SK-N-SH (cell line): ENCODE results near the gene LINS1. TPM values are rescaled to one million over a fixed set of nuclear protein-coding genes. Genes with fewer than 3 reads are reported as not detected.

Experiments
- CTCF ChIA-PET: fragments of 300-600, 350-600 bp; formaldehyde crosslinking; extraction: SDS; loops from one replicate; lab custom pipeline; 2021; lab: Yijun Ruan, JAX
- POLR2A ChIA-PET: fragments of 350-600 bp; sonication (Branson Sonifier 250); formaldehyde crosslinking; extraction: SDS; loops from one replicate; lab custom pipeline; 2020; ENCODE audit warnings: antibody characterized with exemption, inconsistent platforms; lab: Yijun Ruan, JAX
- DNase-seq: peaks from one replicate; pipeline ENCODE4 v3.0.0; 2012
- H2AFZ ChIP-seq: fragments of 200-600 bp; sonication (generic); 2 replicates; pipeline ENCODE4 v1.8.1; 2016; ENCODE audit warnings: antibody characterized with exemption, mild to moderate bottlenecking, low read depth
- H3F3A ChIP-seq: fragments of 200-600 bp; sonication (generic); replicated peaks from 2 replicates; pipeline ENCODE3; 2016; ENCODE audit warnings: antibody characterized with exemption, mild to moderate bottlenecking; ENCODE audit not compliant: insufficient read depth
- H3K27ac ChIP-seq, 2 experiments: fragments of 200-500 bp in 1 of 2; fragments of 200-600 bp in 1 of 2; sonication (Bioruptor generic) in 1 of 2; sonication (generic), shearing (Covaris generic) in 1 of 2; 2 replicates each; pipeline versions ENCODE4 v1.5.1 to v1.6.1; 2014 to 2016; ENCODE audit warnings: low read depth in 2 of 2, inconsistent platforms in 1 of 2, low read length in 1 of 2, mild to moderate bottlenecking in 1 of 2, mixed read lengths in 1 of 2
- H3K27me3 ChIP-seq: fragments of 200-600 bp; sonication (generic), shearing (Covaris generic); 2 replicates; pipeline ENCODE4 v1.6.1; 2016; ENCODE audit warnings: mixed run types; ENCODE audit not compliant: insufficient read depth
- H3K36me3 ChIP-seq, 2 experiments: fragments of 200-500 bp in 1 of 2; fragments of 200-600 bp in 1 of 2; sonication (Bioruptor generic) in 1 of 2; sonication (generic) in 1 of 2; replicated peaks in 1 of 2; 2 replicates each; pipeline versions ENCODE3 to v1.5.1; 2014 to 2016; ENCODE audit warnings: low read length in 1 of 2, mild to moderate bottlenecking in 1 of 2; ENCODE audit not compliant: insufficient read depth in 2 of 2, control insufficient read depth in 1 of 2
- H3K4me1 ChIP-seq, 2 experiments: fragments of 200-500 bp in 1 of 2; fragments of 200-600 bp in 1 of 2; sonication (Bioruptor generic) in 1 of 2; sonication (generic), shearing (Covaris generic) in 1 of 2; 2 replicates each; pipeline versions ENCODE4 v1.5.1 to v1.6.1; 2014 to 2016; ENCODE audit warnings: low read depth in 1 of 2, low read length in 1 of 2, mixed run types in 1 of 2; ENCODE audit not compliant: insufficient read depth in 2 of 2, control insufficient read depth in 1 of 2
- H3K4me2 ChIP-seq: fragments of 200-600 bp; sonication (generic), shearing (Covaris generic); 2 replicates; pipeline ENCODE4 v1.6.1; 2017; ENCODE audit warnings: mixed run types
- H3K4me3 ChIP-seq, 2 experiments: fragments of 200-500 bp in 1 of 2; fragments of 200-600 bp in 1 of 2; sonication (Bioruptor generic) in 1 of 2; sonication (generic), shearing (Covaris generic) in 1 of 2; 2 replicates each; pipeline versions ENCODE4 v1.5.1 to v1.8.1; 2014 to 2016; ENCODE audit warnings: low read depth in 2 of 2, inconsistent platforms in 1 of 2, low read length in 1 of 2, mild to moderate bottlenecking in 1 of 2, mixed read lengths in 1 of 2, moderate library complexity in 1 of 2
- H3K79me2 ChIP-seq: fragments of 200-600 bp; sonication (generic); 2 replicates; pipeline ENCODE4 v1.8.1; 2017; ENCODE audit warnings: mild to moderate bottlenecking; ENCODE audit not compliant: insufficient read depth
- H3K9ac ChIP-seq: fragments of 200-600 bp; sonication (generic); 2 replicates; pipeline ENCODE4 v1.6.1; 2017; ENCODE audit warnings: mixed run types
- H3K9me2 ChIP-seq: fragments of 200-600 bp; sonication (generic); 2 replicates; pipeline ENCODE4 v1.6.1; 2017; ENCODE audit warnings: mixed run types
- H3K9me3 ChIP-seq: fragments of 200-600 bp; sonication (generic); 2 replicates; pipeline ENCODE4 v1.6.1; 2017; ENCODE audit warnings: mixed run types, mild to moderate bottlenecking, moderate library complexity
- H4K20me1 ChIP-seq: fragments of 200-600 bp; sonication (generic); 2 replicates; pipeline ENCODE4 v1.6.1; 2017; ENCODE audit warnings: mild to moderate bottlenecking, mixed run types; ENCODE audit not compliant: insufficient read depth
- CTCF ChIP-seq: fragments of 200-600 bp; sonication (generic); IDR thresholded peaks from 2 replicates; pipeline ENCODE4 v1.6.1; 2017; ENCODE audit warnings: antibody characterized with exemption, mild to moderate bottlenecking, moderate library complexity
- EP300 ChIP-seq, 2 experiments: IDR thresholded peaks; 2 replicates each; pipeline versions ENCODE4 v1.4.0 to v1.6.1; 2012; ENCODE audit warnings: borderline replicate concordance in 1 of 2, low read depth in 1 of 2, low read length in 1 of 2
- EZH2phosphoT487 ChIP-seq: fragments of 200-600 bp; sonication (generic); IDR thresholded peaks from 2 replicates; pipeline ENCODE4 v1.6.1; 2017; ENCODE audit warnings: low read depth, mixed run types, mild to moderate bottlenecking, antibody characterized with exemption, moderate library complexity, borderline replicate concordance
- IRF3 ChIP-seq: fragments of 150-350 bp; IDR thresholded peaks from 2 replicates; pipeline ENCODE4 v1.6.1; 2016; ENCODE audit warnings: mild to moderate bottlenecking, low read depth, low read length
- NRF1 ChIP-seq: IDR thresholded peaks from 2 replicates; pipeline ENCODE4 v1.6.1; 2012; ENCODE audit warnings: low read depth, mild to moderate bottlenecking, low read length
- RAD21 ChIP-seq: IDR thresholded peaks from 2 replicates; pipeline ENCODE4 v1.6.1; 2012; ENCODE audit warnings: mild to moderate bottlenecking, low read length
- REST ChIP-seq: IDR thresholded peaks from 2 replicates; pipeline ENCODE4 v1.6.1; 2012; ENCODE audit warnings: mild to moderate bottlenecking, low read depth, low read length, moderate library complexity
- RXRA ChIP-seq: IDR thresholded peaks from 2 replicates; pipeline ENCODE4 v1.4.0; 2012; ENCODE audit warnings: low read depth, mild to moderate bottlenecking, borderline replicate concordance
- SMC3 ChIP-seq: IDR thresholded peaks from 2 replicates; pipeline ENCODE4 v1.6.1; 2012; ENCODE audit warnings: low read depth, low read length, improper control_type of control experiment
- TAF1 ChIP-seq: IDR thresholded peaks from 2 replicates; pipeline ENCODE4 v1.6.1; 2012; ENCODE audit warnings: low read depth, mild to moderate bottlenecking, low read length, moderate library complexity, borderline replicate concordance
- TCF12 ChIP-seq: IDR thresholded peaks from 2 replicates; pipeline ENCODE4 v1.4.0; 2012
- USF1 ChIP-seq: IDR thresholded peaks from 2 replicates; pipeline ENCODE4 v1.4.0; 2012; ENCODE audit warnings: low read depth, borderline replicate concordance
- USF2 ChIP-seq: fragments of 150-350 bp; IDR thresholded peaks from 2 replicates; pipeline ENCODE4 v1.6.1; 2017; ENCODE audit warnings: antibody characterized with exemption, low read length, low read depth, borderline replicate concordance
- ZBTB33 ChIP-seq: IDR thresholded peaks from 2 replicates; pipeline ENCODE4 v1.4.0; 2012; ENCODE audit warnings: low read depth, borderline replicate concordance
- WGBS: methylation state at CpG from one replicate; pipeline ENCODE4 v1.1.6; 2017; ENCODE audit warnings: low lambda C conversion rate; 5-methylcytosine and 5-hydroxymethylcytosine counted together
- polyA plus RNA-seq, 3 experiments: library from polyadenylated mRNA; depleted of rRNA; stranded (reverse); fragments of >200 nt; gene quantifications; 2 replicates each; pipeline ENCODE4 v1.2.3, GENCODE V29; 2012
- TF ChIP-seq, protein P1 (sequence below): IDR thresholded peaks from 2 replicates; pipeline ENCODE4 v1.4.0; 2012; ENCODE audit warnings: low read depth

LINS1 gene
- polyA plus RNA-seq, 1 of the 3 experiments (the other 2 are of a cell fraction), result 5.0 TPM

DNA sequence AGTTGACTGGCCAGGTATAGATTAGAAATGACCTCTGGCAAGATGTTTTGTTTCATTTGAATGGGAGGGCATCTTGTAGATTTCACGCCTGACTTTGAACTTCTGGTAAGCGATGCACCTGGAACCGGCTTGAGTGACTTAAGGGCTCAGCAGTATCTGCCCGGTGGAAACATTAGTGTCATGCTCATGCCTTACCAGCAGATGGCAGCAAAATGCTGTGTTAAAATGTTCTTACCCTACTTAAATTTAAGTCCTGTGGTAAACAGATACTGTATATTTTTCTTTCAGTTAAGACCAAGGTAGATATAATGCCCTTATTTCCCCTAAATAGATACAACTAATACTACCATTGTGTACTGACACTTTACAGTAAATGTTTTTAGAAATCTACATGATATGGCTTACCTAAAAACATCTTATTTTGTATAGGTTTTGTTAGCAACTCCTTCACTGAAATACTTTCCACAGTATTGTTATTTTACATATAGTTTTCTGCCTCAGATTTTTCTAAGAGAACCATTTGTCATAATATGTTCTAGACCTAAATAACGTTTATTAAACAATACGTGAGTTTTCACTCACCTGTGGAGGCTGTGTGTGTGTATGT is 25.9 kb upstream of the LINS1 start:
- peak; percentile 75 for DNase-seq

More for the DNA sequence above, 25.9 kb upstream of the LINS1 start:
- Histone ChIP-seq H2AFZ (no peak overlapping the region), H4K20me1 (no peaks in the 10 kb centered on the region), H3K9me3 (no peaks in the 10 kb centered on the region), H3K9ac (no peak overlapping the region), H3K27me3 (no peaks in the 10 kb centered on the region), H3K4me2 (no peak overlapping the region), H3K36me3 (peaks cover 25 to 31% of the 10 kb centered on the region in 2 experiments), H3K27ac (no peak overlapping the region), H3K4me3 (no peak overlapping the region), H3K4me1 (peaks cover 0 to 7% of the 10 kb centered on the region in 2 experiments; a peak in 1 of 4 replicates), H3K79me2 (peaks cover 19% of the 10 kb centered on the region), H3F3A (peaks cover 10% of the 10 kb centered on the region), H3K9me2 (no peaks in the 10 kb centered on the region)
- TF ChIP-seq EZH2phosphoT487, result no peak
- TF ChIP-seq REST, result no peak
- TF ChIP-seq SMC3, result peak; percentile 83
- TF ChIP-seq, protein P1, sequence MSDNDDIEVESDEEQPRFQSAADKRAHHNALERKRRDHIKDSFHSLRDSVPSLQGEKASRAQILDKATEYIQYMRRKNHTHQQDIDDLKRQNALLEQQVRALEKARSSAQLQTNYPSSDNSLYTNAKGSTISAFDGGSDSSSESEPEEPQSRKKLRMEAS, result no peak
- no peak for TF ChIP-seq RXRA
- no peak for TF ChIP-seq USF1
- TF ChIP-seq RAD21, result peak; percentile 94
- no peak for TF ChIP-seq EP300 (IDR thresholded peaks at IDR 0.05; ENCODE audit: borderline replicate concordance in 1 of 2, low read depth in 1 of 2, low read length in 1 of 2)
- no peak for TF ChIP-seq TAF1
- TF ChIP-seq ZBTB33, result no peak
- no peak for TF ChIP-seq USF2
- no peak for TF ChIP-seq NRF1
- peak; percentile 83 for TF ChIP-seq CTCF
- no peak for TF ChIP-seq TCF12
- no peak for TF ChIP-seq IRF3
- POLR2A ChIA-PET, result no interaction called here
- 31% methylated on average over 6 of the region's 6 CpGs for WGBS
- CTCF ChIA-PET, result interaction anchor here (0.7 to 1.7 kb wide), 16 partner anchors 8 to 388 kb away, joined by 3 to 30 read pairs (median 4); partner anchors contain the start of gene LRRK1
